NCI-H1417 (cell line): Measurements from ENCODE around the gene AGBL1.

Source experiments
- DNase-seq, 3 experiments: peaks; one replicate each; lab custom pipeline; 2025; lab: John Stamatoyannopoulos, UW

Gene AGBL1

GRCh38 chr15:86591158-86591557 is 511.5 kb downstream of the AGBL1 start:
- DNase-seq: no peak

DNA sequence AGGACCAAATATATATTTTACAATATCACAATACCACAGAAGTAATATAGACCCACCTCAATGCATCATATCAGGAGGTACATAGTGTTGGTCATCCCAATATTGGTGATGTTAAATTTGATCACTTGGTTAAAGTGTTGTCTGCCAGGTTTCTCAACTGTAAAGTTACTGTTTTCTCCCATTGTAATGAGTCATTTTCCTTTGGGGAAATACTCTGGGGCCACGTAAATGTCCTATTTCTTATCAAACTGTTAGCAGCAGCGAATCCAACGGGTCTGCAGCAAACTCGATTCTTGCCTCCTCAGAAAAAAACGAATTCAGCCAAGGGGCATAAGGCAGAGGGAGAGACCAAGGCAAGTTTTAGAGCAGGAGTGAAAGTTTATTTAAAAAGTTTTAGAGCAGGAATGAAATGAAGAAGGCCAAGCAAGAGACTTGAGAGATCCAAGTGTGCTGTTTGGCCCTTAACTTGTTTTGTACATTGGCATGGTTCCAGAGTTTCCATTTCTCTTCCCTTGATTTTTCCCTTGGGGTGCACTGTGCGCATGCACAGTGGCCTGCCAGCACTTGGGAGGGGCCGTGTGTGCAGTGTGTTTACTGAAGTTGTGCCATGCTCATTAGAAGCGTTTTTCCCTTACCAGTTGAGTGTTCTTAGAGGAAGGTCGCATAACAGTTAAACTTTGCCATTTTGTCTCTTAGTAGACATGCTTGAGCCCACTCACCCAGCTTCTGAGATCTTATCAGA is 512.5 kb downstream of the AGBL1 start:
- peak in 1 of 3 experiments; percentile 19 for DNase-seq

- DNase-seq: no peak
Measured at GRCh38 chr15:86595741-86596140, 516.1 kb downstream of the AGBL1 start.

GRCh38 chr15:86603466-86603865 is 523.8 kb downstream of the AGBL1 start:
- DNase-seq: no peak

DNA sequence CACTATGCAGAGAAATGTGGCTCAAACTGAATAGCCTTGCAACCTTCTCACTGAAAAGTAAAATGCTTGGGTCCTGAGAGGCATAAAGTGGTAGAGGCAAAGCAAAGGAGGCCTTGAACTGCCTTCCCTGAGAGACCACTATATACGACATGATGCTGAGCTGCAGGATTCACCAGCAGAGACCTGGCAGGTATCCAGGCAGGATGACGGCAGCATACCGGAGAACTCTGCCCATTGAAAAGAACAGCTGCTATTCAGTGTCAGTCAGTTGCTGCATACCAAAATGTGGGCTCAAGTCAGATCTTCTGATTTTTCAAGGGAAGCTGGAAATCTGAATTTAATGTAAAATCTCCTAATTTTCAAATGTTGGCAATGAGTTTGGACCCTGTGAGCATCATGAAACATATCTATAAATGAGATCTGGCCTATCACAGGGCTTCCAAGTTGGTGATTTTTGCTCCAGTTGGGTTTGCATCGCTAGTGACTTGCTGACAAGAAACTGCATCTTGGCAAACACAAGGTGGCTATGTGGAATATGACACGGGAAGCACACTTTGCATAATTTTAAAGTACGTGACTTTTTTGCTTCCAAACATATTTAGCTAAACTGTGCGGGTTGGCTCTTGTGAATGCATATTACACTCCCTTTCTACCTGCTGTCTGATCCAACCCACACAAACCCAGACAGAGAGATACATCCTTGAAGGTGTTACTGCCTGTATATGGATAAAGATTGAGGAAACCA is 529.0 kb downstream of the AGBL1 start:
- DNase-seq: no peak

DNA sequence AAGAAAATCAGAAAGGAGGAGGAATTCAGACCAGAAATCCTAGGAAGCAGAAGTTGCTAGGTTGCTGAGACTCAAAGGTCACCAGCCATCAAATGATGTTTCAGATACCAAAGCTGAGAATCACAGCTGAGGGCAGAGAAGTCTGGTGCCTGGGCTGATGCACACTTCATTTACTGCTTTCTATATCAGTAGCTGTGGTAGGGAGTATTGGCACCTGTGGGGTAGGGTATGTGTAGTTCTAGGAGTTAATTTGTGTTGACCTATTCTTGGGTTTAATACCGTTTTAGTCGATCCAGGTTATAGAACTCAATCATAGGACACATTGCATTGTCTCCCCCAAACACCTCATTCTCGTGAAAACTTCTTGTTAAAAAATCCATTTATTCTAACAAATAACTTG is 529.6 kb downstream of the AGBL1 start:
- DNase-seq: no peak

DNA sequence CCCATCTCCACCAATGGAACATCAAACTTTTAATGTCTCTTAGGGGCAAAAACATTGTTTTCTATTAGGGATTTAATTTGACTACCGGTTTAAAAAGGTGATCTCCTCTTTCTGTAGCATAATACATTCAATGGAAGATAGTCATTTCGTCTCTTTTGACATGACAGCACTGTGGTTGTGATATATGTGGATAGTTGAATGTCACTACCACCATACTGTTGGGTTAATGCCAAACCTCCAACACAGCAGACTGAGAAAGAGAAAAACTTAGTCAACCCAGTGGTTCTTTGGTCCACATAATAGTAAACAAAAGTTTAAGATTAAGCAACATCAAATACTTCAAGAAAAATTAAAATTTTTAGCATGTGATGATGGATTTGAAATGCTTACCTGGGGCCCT is 530.4 kb downstream of the AGBL1 start:
- DNase-seq: no peak

DNA sequence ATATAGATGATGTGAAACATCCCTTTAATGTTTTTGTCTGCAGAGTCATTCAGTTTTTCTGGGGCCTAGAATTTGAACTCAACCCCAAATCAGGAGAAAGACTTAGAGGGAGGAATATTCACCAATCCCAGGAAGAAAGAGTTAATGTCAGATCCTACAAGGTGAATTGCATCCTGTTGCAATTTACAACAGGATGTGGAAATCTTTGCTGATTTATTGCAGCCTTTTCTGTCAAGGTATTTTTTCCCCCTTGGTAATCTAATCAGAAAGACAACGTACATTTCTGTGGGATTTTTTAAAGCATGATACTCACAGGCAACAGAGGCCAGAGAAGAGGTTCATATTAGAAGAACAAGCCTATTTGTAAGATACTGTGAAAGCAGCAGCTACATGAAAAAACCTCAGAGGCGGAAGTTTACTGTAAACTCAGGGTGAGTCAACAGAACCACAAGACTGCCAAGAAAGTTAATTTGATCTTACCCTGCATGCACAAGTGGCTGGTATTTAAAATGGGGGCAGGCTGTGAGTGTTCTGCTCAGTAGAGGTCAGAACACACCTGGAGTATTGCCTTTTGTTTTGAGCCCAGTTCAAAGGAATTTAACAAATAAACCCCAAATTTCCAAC is 531.9 kb downstream of the AGBL1 start:
- DNase-seq: no peak

DNA sequence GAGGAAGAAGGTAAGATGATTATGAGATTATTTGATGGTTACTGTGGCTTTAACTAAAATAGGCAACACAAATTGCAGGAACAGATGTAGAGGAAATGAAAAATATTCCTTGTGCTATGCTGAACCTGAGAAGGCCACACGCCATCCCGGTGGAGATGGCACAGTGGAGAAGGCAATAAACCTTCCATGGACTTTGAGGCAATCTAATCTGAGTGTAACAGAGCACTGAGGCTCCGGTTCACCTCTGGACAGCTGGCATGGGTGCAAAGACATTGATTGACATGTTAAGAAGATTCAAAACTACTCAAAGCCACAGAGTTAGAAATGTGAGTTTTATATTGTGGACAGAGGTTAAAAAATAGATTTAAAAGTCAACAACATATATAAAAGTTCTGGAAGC is 535.7 kb downstream of the AGBL1 start:
- no peak for DNase-seq

DNA sequence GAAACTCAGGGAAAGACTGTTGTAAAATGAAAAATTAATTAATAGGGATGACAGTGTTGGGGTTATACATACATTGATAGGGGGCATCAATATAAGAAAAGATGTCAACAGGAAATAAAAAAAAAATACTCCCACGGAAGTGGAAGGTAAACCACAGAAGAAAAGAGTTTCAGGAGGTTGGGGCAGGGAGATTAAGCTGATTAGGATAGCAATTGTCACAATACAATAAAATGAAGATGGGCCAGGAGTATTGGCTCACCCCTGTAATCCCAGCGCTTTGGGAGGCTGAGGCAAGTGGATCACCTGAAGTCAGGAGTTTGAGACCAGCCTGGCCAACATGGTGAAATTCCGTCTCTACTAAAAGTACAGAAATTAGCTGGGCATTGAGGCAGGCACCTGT is 536.1 kb downstream of the AGBL1 start:
- no peak for DNase-seq

DNA sequence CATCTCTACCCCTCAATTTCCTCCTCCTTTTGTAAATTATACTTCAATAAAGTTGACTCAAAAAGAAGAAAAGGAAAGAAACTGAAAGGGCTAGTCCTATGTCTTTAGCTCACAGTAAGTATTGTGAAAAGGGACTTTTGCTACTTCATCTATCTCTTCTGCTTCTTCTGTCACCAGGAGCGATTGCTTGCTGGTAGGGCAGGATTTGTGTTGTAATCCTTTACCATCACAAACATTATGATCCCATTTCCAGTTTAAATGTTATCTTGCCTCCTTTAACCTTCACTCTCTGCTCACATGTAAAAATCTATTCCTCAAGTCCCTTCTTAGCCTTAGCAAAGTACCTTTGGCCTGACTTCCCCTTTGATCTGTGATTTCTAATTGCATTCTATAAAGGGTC is 537.1 kb downstream of the AGBL1 start:
- no peak for DNase-seq

DNA sequence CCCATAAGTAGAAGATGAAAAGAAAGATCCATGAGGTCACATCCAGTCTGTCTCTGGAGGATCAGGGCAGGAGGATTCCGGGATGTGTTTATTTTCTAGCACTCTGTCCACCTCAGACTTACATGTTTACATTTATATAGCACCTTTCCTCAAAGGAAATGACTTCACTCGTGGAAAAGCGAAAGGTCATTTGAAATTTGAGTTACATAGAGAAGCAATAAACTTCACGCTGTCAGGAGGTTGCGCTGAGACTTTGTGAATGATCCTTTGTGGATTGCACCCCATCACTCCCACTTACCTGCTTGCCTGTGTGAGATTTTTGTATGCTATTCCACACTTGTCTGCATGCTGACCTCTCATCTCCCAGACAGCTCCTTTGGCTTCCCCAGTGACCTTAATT is 540.5 kb downstream of the AGBL1 start:
- no peak for DNase-seq

DNA sequence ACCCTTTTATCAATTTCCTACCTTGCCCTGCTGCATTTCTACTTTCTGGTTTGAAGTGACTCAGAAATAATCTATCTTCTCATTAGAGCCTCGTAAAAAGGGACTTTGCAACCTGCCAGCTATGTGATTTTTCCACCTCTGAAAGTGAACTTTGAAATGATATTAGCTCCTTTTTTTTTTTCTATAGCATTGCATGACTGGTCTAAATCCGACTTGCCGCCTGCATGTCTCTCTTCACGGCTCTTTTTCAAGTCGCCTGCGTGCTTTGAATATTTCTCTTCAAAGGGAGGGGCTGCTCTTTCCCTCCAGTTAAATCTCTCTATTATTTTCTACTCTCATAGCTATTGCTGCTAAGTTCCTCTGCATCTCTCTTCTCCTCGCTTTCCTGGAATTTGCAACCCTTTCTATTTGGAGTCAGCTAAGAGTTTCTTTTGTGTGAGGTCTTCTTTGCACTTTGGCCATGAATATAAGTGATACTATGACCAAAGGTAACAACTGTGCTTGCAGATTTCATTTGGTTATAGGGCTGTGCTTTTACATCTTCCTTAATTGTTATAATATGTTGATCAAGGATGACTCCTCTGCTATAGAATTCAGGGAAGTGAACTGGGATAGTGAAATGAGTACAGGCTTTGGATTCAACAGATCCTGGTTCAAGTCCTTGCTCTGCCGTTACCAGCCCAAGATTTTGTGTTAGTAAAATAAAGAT is 541.1 kb downstream of the AGBL1 start:
- DNase-seq: no peak

GRCh38 chr15:86623236-86623635 is 543.6 kb downstream of the AGBL1 start:
- no peak for DNase-seq

DNA sequence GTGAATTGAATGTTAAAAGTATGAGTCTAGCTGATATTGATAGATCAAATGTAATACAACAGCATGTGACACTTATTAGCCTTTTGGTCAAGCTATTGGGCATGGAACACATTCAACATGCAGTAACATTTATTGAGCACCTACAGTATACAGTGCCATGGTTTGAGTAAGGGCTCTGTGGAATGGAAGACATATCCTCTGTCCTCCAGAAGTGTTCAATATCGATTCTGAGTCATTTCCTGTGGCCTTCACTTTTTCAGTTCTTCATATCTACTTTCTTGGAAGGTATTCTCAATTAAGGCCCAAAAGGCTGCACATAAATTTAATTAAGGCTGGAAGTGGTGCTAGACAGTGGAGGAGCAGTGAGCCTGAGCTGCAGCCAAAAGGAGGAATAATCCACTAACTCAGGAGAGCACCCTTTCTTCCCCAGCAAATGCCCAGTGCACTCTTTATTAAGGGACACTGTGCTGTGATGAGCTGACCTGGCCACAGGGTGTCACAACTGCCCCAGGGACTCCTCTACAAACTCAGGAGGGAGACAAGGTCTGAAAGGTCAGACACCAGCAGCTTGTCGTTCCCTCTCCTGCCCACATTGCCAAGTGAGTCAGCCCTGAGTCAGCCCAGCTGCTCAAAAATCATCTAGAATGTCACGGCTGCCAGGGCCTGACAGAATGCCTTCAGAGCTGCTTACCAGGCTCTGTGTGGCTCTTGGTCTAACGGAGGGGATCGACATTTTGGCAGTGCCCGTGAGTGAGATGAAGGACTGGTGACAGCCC is 544.8 kb downstream of the AGBL1 start:
- peak in 2 of 3 experiments; percentile 68 to 92 for DNase-seq

- DNase-seq: peak in 1 of 3 experiments; percentile 28
Measured at GRCh38 chr15:86629409-86630356, 550.0 kb downstream of the AGBL1 start.

DNA sequence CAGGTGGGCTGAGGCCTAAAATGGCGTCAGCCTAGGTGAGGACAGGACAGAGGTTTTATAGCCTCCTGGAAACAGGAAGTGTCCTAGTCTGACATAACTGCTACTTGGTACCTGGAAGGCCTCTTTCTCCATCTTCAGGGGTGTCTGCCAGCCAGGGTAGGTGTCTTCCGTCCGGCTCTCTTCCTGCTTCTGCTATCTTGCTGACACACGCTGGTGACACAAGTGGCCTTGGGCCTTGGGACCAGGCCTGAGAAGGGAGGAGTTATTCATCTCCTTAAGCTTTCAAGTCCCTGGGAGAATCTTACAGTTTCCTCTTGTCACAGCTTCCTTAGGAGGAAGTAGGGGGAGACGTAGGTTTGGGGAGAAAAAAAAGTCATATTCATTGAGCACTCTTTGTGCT is 551.3 kb downstream of the AGBL1 start:
- DNase-seq: no peak

GRCh38 chr15:86634146-86634545 is 554.5 kb downstream of the AGBL1 start:
- no peak for DNase-seq

DNA sequence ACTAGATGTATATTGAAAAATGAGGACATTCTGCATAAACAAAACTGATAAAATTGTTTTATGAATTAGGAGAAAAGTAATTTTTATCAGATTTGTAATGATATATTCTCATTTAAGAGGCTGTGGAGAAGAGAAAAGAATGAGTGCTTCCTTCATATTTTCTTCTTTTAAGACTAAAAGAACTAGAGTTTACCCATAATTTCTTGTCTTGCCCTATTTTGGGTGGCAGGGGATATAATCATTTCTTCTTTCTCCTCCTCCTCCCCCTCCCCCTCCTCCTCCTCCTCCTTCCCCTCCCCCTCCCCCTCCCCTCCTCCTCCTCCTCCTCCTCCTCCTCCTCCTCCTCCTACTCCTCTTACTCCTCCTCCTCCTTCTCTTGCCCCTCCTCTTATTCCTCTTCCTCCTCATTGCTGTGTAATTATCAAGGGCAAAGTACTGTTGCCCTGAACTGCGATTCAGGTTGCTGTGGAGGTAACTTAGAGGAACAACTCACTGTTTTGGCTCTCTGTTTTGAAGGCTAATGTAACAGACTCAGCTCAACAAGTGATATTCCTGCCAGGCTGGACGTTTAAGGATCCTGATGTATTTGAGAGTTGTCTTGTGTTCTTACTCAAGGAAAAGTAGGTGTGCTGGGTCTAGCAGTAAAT is 555.4 kb downstream of the AGBL1 start:
- no peak for DNase-seq

GRCh38 chr15:86644339-86644738 is 564.7 kb downstream of the AGBL1 start:
- peak in 2 of 3 experiments; percentile 14 to 58 for DNase-seq
